HepG2 (cell line): Measurements from ENCODE around the gene TAF8. TPM values are rescaled to one million over a fixed set of nuclear protein-coding genes. Genes with fewer than 3 reads are reported as not detected.

Experiments
- ADNP ChIP-seq: sonication (generic); formaldehyde crosslinking; IDR thresholded peaks from 2 replicates; pipeline ENCODE4 v1.4.0; 2020; ENCODE audit warnings: missing genetic modification reagents
- FOSL2 ChIP-seq: sonication (generic); formaldehyde crosslinking; IDR thresholded peaks from 2 replicates; pipeline ENCODE4 v1.4.0; 2020; ENCODE audit warnings: missing genetic modification reagents
- HOXA3 ChIP-seq: sonication (generic); formaldehyde crosslinking; IDR thresholded peaks from 2 replicates; pipeline ENCODE4 v1.5.0; 2020; ENCODE audit warnings: missing genetic modification reagents
- KDM6A ChIP-seq: IDR thresholded peaks from 2 replicates; pipeline ENCODE4 v1.6.1; 2016; ENCODE audit warnings: low read depth
- MAZ ChIP-seq, 2 experiments: sonication (generic) in 1 of 2; formaldehyde crosslinking in 1 of 2; IDR thresholded peaks; 2 replicates each; pipeline versions ENCODE4 v1.5.0 to v1.6.1; 2012 to 2020; ENCODE audit warnings: low read depth in 2 of 2, mild to moderate bottlenecking in 2 of 2, borderline replicate concordance in 1 of 2, improper control_type of control experiment in 1 of 2, low read length in 1 of 2, missing genetic modification reagents in 1 of 2, moderate library complexity in 1 of 2
- NFE2 ChIP-seq: sonication (generic); formaldehyde crosslinking; IDR thresholded peaks from 2 replicates; pipeline ENCODE4 v1.4.0; 2020; ENCODE audit warnings: missing genetic modification reagents
- RAD21 ChIP-seq: fragments of 450-650 bp; formaldehyde crosslinking; IDR thresholded peaks from 2 replicates; pipeline ENCODE4 v1.5.0; 2020; ENCODE audit warnings: mild to moderate bottlenecking
- SALL1 ChIP-seq: sonication (generic); formaldehyde crosslinking; IDR thresholded peaks from 2 replicates; pipeline ENCODE4 v1.8.0; 2022; ENCODE audit warnings: mild to moderate bottlenecking, missing genetic modification reagents
- TBX2 ChIP-seq: sonication (generic); formaldehyde crosslinking; IDR thresholded peaks from 2 replicates; pipeline ENCODE4 v1.5.0; 2020; ENCODE audit warnings: missing genetic modification reagents, mild to moderate bottlenecking, borderline replicate concordance
- THRA ChIP-seq: sonication (generic); formaldehyde crosslinking; IDR thresholded peaks from 2 replicates; pipeline ENCODE4 v1.4.0; 2020; ENCODE audit warnings: missing genetic modification reagents, borderline replicate concordance
- ZBTB34 ChIP-seq: sonication (generic); formaldehyde crosslinking; IDR thresholded peaks from 2 replicates; pipeline ENCODE4 v1.8.0; 2022; ENCODE audit warnings: mild to moderate bottlenecking, missing genetic modification reagents
- ZBTB40 ChIP-seq, 2 experiments: fragments of 450-650 bp in 1 of 2; sonication (generic) in 1 of 2; formaldehyde crosslinking in 1 of 2; IDR thresholded peaks; 2 replicates each; pipeline versions ENCODE4 v1.6.1 to v1.8.0; 2016 to 2022; ENCODE audit warnings: antibody characterized with exemption in 1 of 2, mild to moderate bottlenecking in 1 of 2, missing genetic modification reagents in 1 of 2
- ZBTB7B ChIP-seq: sonication (generic); formaldehyde crosslinking; IDR thresholded peaks from 2 replicates; pipeline ENCODE4 v1.4.0; 2020; ENCODE audit warnings: missing genetic modification reagents
- ZNF567 ChIP-seq: sonication (generic); formaldehyde crosslinking; IDR thresholded peaks from 2 replicates; pipeline ENCODE4 v1.8.1; 2023; ENCODE audit warnings: mild to moderate bottlenecking, missing genetic modification reagents, borderline replicate concordance
- polyA plus RNA-seq, 8 experiments: library from polyadenylated mRNA; depleted of rRNA in 3 of 8; stranded (reverse) in 7 of 8; unstranded in 1 of 8; fragments of >200 nt; fragmentation: Illumina TruSeq in 4 of 8; extraction: Trizol in 4 of 8; gene quantifications; 2 replicates each; pipeline versions ENCODE4 v1.2.1 to v1.2.3, GENCODE V29; 2011 to 2016; ENCODE audit warnings: low read depth in 4 of 8, missing spikeins in 1 of 8, mixed read lengths in 1 of 8; ENCODE audit not compliant: insufficient read depth in 1 of 8
- total RNA-seq, 5 experiments: library from RNA; depleted of rRNA; stranded (reverse); fragments of >200 nt; fragmentation: Illumina TruSeq; extraction: Trizol; gene quantifications; 2 replicates each; pipeline ENCODE4 v1.2.3, GENCODE V29; 2016; ENCODE audit warnings: low read depth in 1 of 5

The TAF8 gene
- total and polyA plus RNA-seq, 2 of the 13 experiments (the other 11 are each of a cell fraction or from before 2014, with no cell fraction given): 25.2 to 25.8 TPM

GRCh38 chr6:42095776-42096541 is 45.6 kb downstream of the TAF8 start (continued):
- TF ChIP-seq ZBTB34 (CRISPR knock-in tag): no peak
- peak; percentile 50; the same call in 1 of the 2 replicates for TF ChIP-seq HOXA3
- no peak for TF ChIP-seq ZNF567
- peak; percentile 58; the same call in 1 of the 2 replicates for TF ChIP-seq TBX2 (CRISPR knock-in tag)
- peak; percentile 44; the same call in 1 of the 2 replicates for TF ChIP-seq THRA (CRISPR knock-in tag)
- TF ChIP-seq KDM6A: no peak
- 0 out of 2 replicates have a peak, but pooled peaks have one; percentile 32 for TF ChIP-seq ADNP (CRISPR knock-in tag)
- no peak for TF ChIP-seq NFE2 (CRISPR knock-in tag)
- TF ChIP-seq MAZ (IDR thresholded peaks at IDR 0.05; ENCODE audit: borderline replicate concordance, low read depth, low read length): no peak
- peak; percentile 29; the same call in 1 of the 2 replicates for TF ChIP-seq MAZ (CRISPR knock-in tag; IDR thresholded peaks at IDR 0.05; ENCODE audit: low read depth)
- TF ChIP-seq ZBTB40 (IDR thresholded peaks at IDR 0.05): no peak
- 0 out of 2 replicates have a peak, but pooled peaks have one; percentile 18 for TF ChIP-seq ZBTB40 (CRISPR knock-in tag; IDR thresholded peaks at IDR 0.05)
- TF ChIP-seq SALL1: peak; percentile 35; the same call in 1 of the 2 replicates
- TF ChIP-seq ZBTB7B: peak; percentile 56; the same call in 1 of the 2 replicates
- 0 out of 2 replicates have a peak, but pooled peaks have one; percentile 13 for TF ChIP-seq FOSL2 (CRISPR knock-in tag)
- peak; percentile 36; the same call in 1 of the 2 replicates for TF ChIP-seq RAD21
